GM12878 (cell line): ENCODE data around the gene PRKAG2. TPM values are rescaled to one million over a fixed set of nuclear protein-coding genes. Genes with fewer than 3 reads are reported as not detected.

Experiments used
- ATAC-seq: fragments of 200-7000 bp; cut with Tn5 transposase; 3 replicates; pipeline ENCODE4 v1.9.1; 2020; ENCODE audit warnings: mild to moderate bottlenecking, moderate library complexity
- BruUV-seq: library from RNA; stranded (reverse); fragments of 400-500 nt; replicated peaks from 2 replicates; lab custom pipeline; 2021; lab: Mats Ljungman, UMichigan
- CTCF ChIA-PET: fragments of 300-600 bp; sonication (Branson Sonifier 250); formaldehyde crosslinking; extraction: SDS; loops from one replicate; lab custom pipeline; 2021; ENCODE audit warnings: inconsistent platforms; lab: Yijun Ruan, JAX
- POLR2A ChIA-PET: fragments of 350-600 bp; formaldehyde crosslinking; extraction: SDS; loops from one replicate; lab custom pipeline; 2021; ENCODE audit warnings: inconsistent platforms; lab: Charles Lee
- RAD21 ChIA-PET: fragments of 300-600 bp; sonication (Branson Sonifier 250); formaldehyde crosslinking; loops from one replicate; lab custom pipeline; 2023; ENCODE audit warnings: antibody characterized with exemption; ENCODE audit not compliant: unreplicated experiment; lab: Charles Lee
- SMC1A ChIA-PET: fragments of 300-600 bp; sonication (Branson Sonifier 250); formaldehyde crosslinking; loops from one replicate; lab custom pipeline; 2023; ENCODE audit not compliant: unreplicated experiment, uncharacterized antibody; lab: Charles Lee
- DNase-seq: peaks from one replicate; pipeline ENCODE4 v3.0.0-alpha.2; 2011; ENCODE audit warnings: low read depth, low spot score
- FAIRE-seq: peaks from 3 replicates; lab custom pipeline; 2011; peaks lifted over from hg19 to GRCh38; lab: Jason Lieb, UNC
- H2AFZ ChIP-seq: 2 replicates; pipeline ENCODE4 v1.6.0; 2011; ENCODE audit warnings: low read depth, low read length, control low read depth; ENCODE audit not compliant: control insufficient read depth
- H3K27ac ChIP-seq: 2 replicates; pipeline ENCODE4 v1.5.1; 2011; ENCODE audit warnings: control low read depth; ENCODE audit not compliant: control insufficient read depth, insufficient read depth
- H3K27me3 ChIP-seq, 2 experiments: replicated peaks in 1 of 2; 2 replicates each; pipeline versions ENCODE4 v1.6.0 to v1.6.1; 2011; ENCODE audit warnings: low read length in 1 of 2; ENCODE audit not compliant: control insufficient read depth in 2 of 2, insufficient read depth in 2 of 2
- H3K36me3 ChIP-seq, 2 experiments: 2 replicates each; pipeline ENCODE4 v1.5.1; 2011; ENCODE audit warnings: low read length in 1 of 2; ENCODE audit not compliant: control insufficient read depth in 2 of 2, insufficient read depth in 2 of 2
- H3K4me1 ChIP-seq: 2 replicates; pipeline ENCODE4 v1.6.1; 2011; ENCODE audit warnings: mild to moderate bottlenecking, low read length, moderate library complexity, mixed read lengths; ENCODE audit not compliant: control insufficient read depth, insufficient read depth
- H3K4me2 ChIP-seq: 2 replicates; pipeline ENCODE4 v1.6.0; 2011; ENCODE audit warnings: control low read depth; ENCODE audit not compliant: control insufficient read depth, insufficient read depth
- H3K4me3 ChIP-seq: fragments of 200-600 bp; sonication (generic); 2 replicates; pipeline ENCODE4 v1.5.1; 2016
- H3K79me2 ChIP-seq: 2 replicates; pipeline ENCODE4 v1.6.0; 2011; ENCODE audit warnings: low read length; ENCODE audit not compliant: control insufficient read depth, insufficient read depth
- H3K9ac ChIP-seq: 2 replicates; pipeline ENCODE4 v1.8.0; 2011; ENCODE audit warnings: low read length, control low read depth, mixed read lengths; ENCODE audit not compliant: control insufficient read depth, insufficient read depth
- H3K9me3 ChIP-seq: replicated peaks from 3 replicates; pipeline ENCODE4 v1.5.1; 2011; ENCODE audit warnings: mild to moderate bottlenecking, low read length; ENCODE audit not compliant: control insufficient read depth, insufficient read depth
- H4K20me1 ChIP-seq: 2 replicates; pipeline ENCODE4 v1.6.0; 2011; ENCODE audit not compliant: control insufficient read depth, insufficient read depth
- CBFB ChIP-seq: IDR thresholded peaks from 2 replicates; pipeline ENCODE4 v1.6.1; 2016; ENCODE audit warnings: antibody characterized with exemption, low read depth
- CBX3 ChIP-seq: fragments of 200-600 bp; sonication (generic); IDR thresholded peaks from 2 replicates; pipeline ENCODE4 v1.6.1; 2016; ENCODE audit warnings: low read depth, borderline replicate concordance
- ETV6 ChIP-seq, 2 experiments: fragments of 450-650 bp in 1 of 2; IDR thresholded peaks in 1 of 2; conservative IDR thresholded peaks in 1 of 2; 2 replicates each; pipeline ENCODE4 v1.6.1; 2014; ENCODE audit warnings: antibody characterized with exemption in 1 of 2, borderline replicate concordance in 1 of 2, low read depth in 1 of 2, mild to moderate bottlenecking in 1 of 2, moderate library complexity in 1 of 2
- EZH2 ChIP-seq: IDR thresholded peaks from 2 replicates; pipeline ENCODE4 v1.6.1; 2012; ENCODE audit warnings: low read depth, mild to moderate bottlenecking, control low read depth, inconsistent platforms, low read length, borderline replicate concordance; ENCODE audit not compliant: control insufficient read depth
- HCFC1 ChIP-seq: fragments of 150-350 bp; IDR thresholded peaks from 2 replicates; pipeline ENCODE4 v1.6.1; 2014; ENCODE audit warnings: low read length
- HDGF ChIP-seq: fragments of 450-650 bp; IDR thresholded peaks from 2 replicates; pipeline ENCODE4 v1.6.1; 2016; ENCODE audit warnings: antibody characterized with exemption
- IKZF1 ChIP-seq: fragments of 450-650 bp; conservative IDR thresholded peaks from 2 replicates; pipeline ENCODE4 v1.6.1; 2017; ENCODE audit warnings: antibody characterized with exemption, mild to moderate bottlenecking
- KAT2A ChIP-seq: conservative IDR thresholded peaks from 2 replicates; pipeline ENCODE4 v1.6.1; 2011; ENCODE audit warnings: low read depth, low read length; ENCODE audit not compliant: control insufficient read depth
- MYC ChIP-seq: IDR thresholded peaks from 2 replicates; pipeline ENCODE4 v1.6.1; 2011; ENCODE audit warnings: mild to moderate bottlenecking, low read length, moderate library complexity, inconsistent platforms; ENCODE audit not compliant: insufficient read depth, insufficient replicate concordance, insufficient read length, severe bottlenecking
- NFXL1 ChIP-seq: fragments of 450-650 bp; IDR thresholded peaks from 2 replicates; pipeline ENCODE4 v1.6.1; 2017; ENCODE audit warnings: antibody characterized with exemption, mild to moderate bottlenecking, borderline replicate concordance
- SREBF1 ChIP-seq: IDR thresholded peaks from 2 replicates; pipeline ENCODE4 v1.6.1; 2012; ENCODE audit warnings: mild to moderate bottlenecking, low read length
- SREBF2 ChIP-seq: IDR thresholded peaks from 2 replicates; pipeline ENCODE4 v1.6.1; 2012; ENCODE audit warnings: mild to moderate bottlenecking, low read length
- TAF1 ChIP-seq: IDR thresholded peaks from 2 replicates; pipeline ENCODE4 v1.6.1; 2011; ENCODE audit warnings: mild to moderate bottlenecking, low read depth, low read length, borderline replicate concordance
- ZBTB4 ChIP-seq: fragments of 450-650 bp; formaldehyde crosslinking; IDR thresholded peaks from 2 replicates; pipeline ENCODE4 v1.4.0; 2022; ENCODE audit warnings: mild to moderate bottlenecking, moderate library complexity
- ZNF24 ChIP-seq: fragments of 450-650 bp; IDR thresholded peaks from 2 replicates; pipeline ENCODE4 v1.6.1; 2017; ENCODE audit warnings: antibody characterized with exemption, mild to moderate bottlenecking
- WGBS: methylation state at CpG from one replicate; pipeline ENCODE4 v1.1.6; 2016; ENCODE audit warnings: low lambda C conversion rate; ENCODE audit not compliant: insufficient replicate concordance, insufficient coverage; ENCODE audit errors: missing lambda C conversion rate; 5-methylcytosine and 5-hydroxymethylcytosine counted together
- in situ Hi-C: fragments of 300-500 bp; cut with MboI; formaldehyde crosslinking; loops from 9 replicates; pipeline ENCODE4 v1.14.3; 2018; ENCODE audit warnings: mixed read lengths
- intact Hi-C: fragments of 100-400 bp; cut with micrococcal nuclease; formaldehyde crosslinking; loops from one replicate; pipeline ENCODE4 v1.14.2; 2022; ENCODE audit not compliant: unreplicated experiment
- polyA plus RNA-seq, 11 experiments: library from polyadenylated mRNA; depleted of rRNA in 4 of 11; unstranded in 6 of 11; stranded (reverse) in 5 of 11; fragments of >200 nt; fragmentation: Nextera tagmentation in 4 of 11; fragmentation: Illumina TruSeq in 1 of 11; extraction: Ambion mirVana in 4 of 11; extraction: Trizol in 1 of 11; gene quantifications; 1 replicate in 1 of 11; 2 replicates in 10 of 11; pipeline versions ENCODE4 v1.2.1 to v1.2.3, GENCODE V29; 2011 to 2016; ENCODE audit warnings: inconsistent platforms in 2 of 11, missing spikeins in 2 of 11, low read depth in 1 of 11
- total RNA-seq, 4 experiments: library from RNA; depleted of rRNA in 3 of 4; stranded (reverse); fragments of >200 nt in 3 of 4; fragmentation: Illumina TruSeq in 1 of 4; extraction: Trizol in 1 of 4; gene quantifications; 2 replicates each; pipeline versions ENCODE4 v1.2.1 to v1.2.3, GENCODE V29; 2013 to 2021

The PRKAG2 gene
- total and polyA plus RNA-seq, 10 of the 15 experiments (the other 5 are each of a cell fraction or from before 2014, with no cell fraction given), result 3.4 to 8.9 (median 6.8) TPM

DNA sequence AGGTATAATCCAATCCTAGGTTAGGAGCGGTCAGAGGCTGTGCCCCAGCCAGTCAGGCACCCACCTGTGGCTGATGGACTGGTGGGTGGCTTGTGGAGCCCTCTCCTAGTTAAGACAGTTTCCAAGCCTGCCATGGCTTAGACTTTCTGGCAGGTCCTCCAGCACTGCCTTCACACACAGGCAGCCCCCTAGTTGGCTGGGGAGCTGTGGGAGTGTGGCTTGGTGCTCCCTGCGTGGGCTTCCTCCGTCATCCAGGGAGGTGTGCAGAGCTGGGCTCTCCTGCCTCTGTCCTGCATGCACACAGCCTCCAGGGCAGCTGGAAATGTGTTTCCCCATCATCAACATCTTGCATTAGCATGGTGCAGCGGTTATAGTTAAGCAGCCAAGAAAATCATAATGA, 273.0 kb downstream of the PRKAG2 start:
- RAD21 ChIA-PET, result no interaction called here
- H4K20me1 ChIP-seq, result no peaks in the 10 kb centered on the region
- no peak overlapping the region for H3K4me3 ChIP-seq
- no peaks in the 10 kb centered on the region for H3K79me2 ChIP-seq
- no peaks in the 10 kb centered on the region for H3K4me1 ChIP-seq
- WGBS, result 74% methylated on average over 4 of the region's 4 CpGs
- no peak for FAIRE-seq
- POLR2A ChIA-PET, result no interaction called here
- no TSS peak for BruUV-seq
- no peaks in the 10 kb centered on the region for H3K9me3 ChIP-seq
- TF ChIP-seq SREBF2 (no peak), ETV6 (conservative IDR thresholded peaks at IDR 0.05 in 1 of 2, IDR thresholded peaks at IDR 0.05 in 1 of 2; ENCODE audit: borderline replicate concordance in 1 of 2, low read depth in 1 of 2) (no peak), IKZF1 (no peak), HDGF (no peak), SREBF1 (no peak), CBX3 (no peak)
- TF ChIP-seq, all 136 proteins: peak for 0
- Histone ChIP-seq H3K9ac (no peak overlapping the region), H3K36me3 (peaks cover 0 to 2% of the 10 kb centered on the region in 2 experiments; a peak in 1 of 4 replicates), H3K4me2 (no peak overlapping the region), H3K27ac (no peak overlapping the region), H2AFZ (no peak overlapping the region), H3K27me3 (no peaks in the 10 kb centered on the region)
- SMC1A ChIA-PET, result no interaction called here
- intact Hi-C loops, result no loop called here
- CTCF ChIA-PET, result no interaction called here
- in situ Hi-C loops, result no loop called here
- DNase-seq (no peak), ATAC-seq (no peak)

- H2AFZ ChIP-seq, result no peak overlapping the region
- no peaks in the 10 kb centered on the region; the same call in 2 of the 3 replicates for H3K9me3 ChIP-seq
- H3K4me1 ChIP-seq, result no peaks in the 10 kb centered on the region
- ATAC-seq, result no peak
- no peaks in the 10 kb centered on the region for H4K20me1 ChIP-seq
- peaks cover 0 to 2% of the 10 kb centered on the region in 2 experiments; a peak in 1 of 4 replicates for H3K36me3 ChIP-seq
- WGBS, result 91% methylated on average over 21 of the region's 21 CpGs
- intact Hi-C loops, result no loop called here
- ChIA-PET RAD21 (no interaction called here), SMC1A (no interaction called here), POLR2A (no interaction called here), CTCF (interaction anchor here (1.6 kb wide), 1 partner anchor 30 kb away, joined by 4 read pairs; no protein-coding TSS in a partner anchor)
- no TSS peak for BruUV-seq
- no peak overlapping the region for H3K9ac ChIP-seq
- H3K27me3 ChIP-seq, result no peaks in the 10 kb centered on the region
- no peak overlapping the region for H3K4me2 ChIP-seq
- FAIRE-seq, result no peak
- H3K27ac ChIP-seq, result no peak overlapping the region
- H3K79me2 ChIP-seq, result no peaks in the 10 kb centered on the region
- no peak overlapping the region for H3K4me3 ChIP-seq
- in situ Hi-C loops, result no loop called here
- DNase-seq, result no peak
- TF ChIP-seq TAF1 (no peak), HCFC1 (no peak), NFXL1 (no peak), EZH2 (no peak), CBFB (no peak), KAT2A (no peak), MYC (no peak), ZNF24 (no peak), ZBTB4 (CRISPR knock-in tag) (no peak)
Observed at GRCh38 chr7:151601521-151602305, 275.2 kb downstream of the PRKAG2 start.
